ENCODE results near the gene PNCK.
"Not testable (repeated sequence)": the region's sequence is repeated elsewhere in the genome, so short reads cannot be mapped to it uniquely, and the experiment has no call there.

PNCK gene

DNA sequence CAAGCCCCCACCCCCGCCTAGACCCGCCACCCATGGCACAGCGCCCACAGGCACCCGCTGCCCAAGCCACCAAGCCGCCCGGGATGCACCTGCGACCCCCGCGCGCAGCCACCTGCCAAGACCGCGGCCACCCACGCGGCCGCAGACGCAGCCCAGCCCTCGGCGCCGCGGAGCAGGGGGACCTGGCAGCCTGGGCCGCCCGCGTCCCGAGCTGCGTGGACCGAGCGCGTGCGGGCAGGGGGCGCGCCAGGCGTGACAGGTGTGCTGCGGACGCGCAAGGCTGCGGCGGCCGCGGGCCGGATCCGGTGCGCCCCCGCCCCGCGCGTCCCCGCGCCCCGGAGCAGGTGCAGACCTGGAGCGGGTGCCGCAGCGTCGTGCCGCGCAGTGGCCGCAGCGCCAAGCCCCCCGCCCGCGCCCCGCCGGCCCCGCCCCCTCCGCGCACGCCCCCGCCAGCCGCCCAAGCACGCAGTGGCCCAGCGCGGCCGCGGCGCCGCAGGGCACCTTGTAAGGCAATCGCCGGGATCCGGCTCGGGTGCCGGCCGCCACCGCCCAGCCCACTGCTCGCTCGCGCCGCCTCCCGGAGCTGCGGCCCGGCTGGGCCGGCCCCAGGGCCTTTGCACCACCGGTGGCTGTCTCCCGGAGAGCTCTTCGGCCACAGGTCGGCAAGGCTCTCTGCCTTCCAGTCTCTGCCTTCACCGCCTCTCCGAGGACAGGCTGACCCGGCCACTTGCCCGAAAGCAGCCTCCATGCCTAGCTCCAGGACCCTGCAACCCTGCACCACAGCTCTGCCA is at the start of gene PNCK:
PNCK (minus strand) TSS at position 386 of the 791 bp plus-strand sequence. CDS start 737 bp downstream, outside the sequence.
- no peak for DNase-seq

DNA sequence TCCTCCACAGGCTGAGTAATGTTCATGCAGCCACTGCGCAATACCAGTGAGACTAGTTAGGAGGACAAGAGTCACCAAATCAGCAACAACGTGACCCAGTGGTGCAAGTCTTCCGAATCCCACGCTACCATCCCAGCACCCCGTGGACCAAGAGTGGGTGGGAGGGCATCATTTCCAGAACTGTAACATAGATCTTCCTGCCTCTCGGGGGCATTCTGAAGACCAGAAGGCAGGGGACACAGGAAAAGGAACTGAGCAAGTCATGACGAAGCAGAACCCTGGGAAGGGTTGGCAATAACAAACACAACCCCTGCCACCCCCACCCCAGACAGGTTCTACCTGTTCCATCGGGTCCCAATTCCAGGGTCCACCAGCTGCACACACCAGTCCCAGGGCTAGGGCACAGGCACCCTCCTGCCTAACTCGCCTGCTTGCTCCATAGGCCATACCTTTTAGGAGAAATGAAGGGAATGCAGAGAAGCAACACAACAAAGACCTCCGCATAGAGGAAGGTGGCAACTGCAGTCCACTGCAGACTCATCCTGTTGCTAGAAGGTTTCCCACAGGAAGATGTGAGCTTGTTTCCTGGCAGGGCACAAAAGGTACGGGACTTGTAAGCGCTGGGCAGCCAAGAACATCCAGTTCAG is 49.2 kb upstream of the PNCK start:
- DNase-seq: no peak

DNA sequence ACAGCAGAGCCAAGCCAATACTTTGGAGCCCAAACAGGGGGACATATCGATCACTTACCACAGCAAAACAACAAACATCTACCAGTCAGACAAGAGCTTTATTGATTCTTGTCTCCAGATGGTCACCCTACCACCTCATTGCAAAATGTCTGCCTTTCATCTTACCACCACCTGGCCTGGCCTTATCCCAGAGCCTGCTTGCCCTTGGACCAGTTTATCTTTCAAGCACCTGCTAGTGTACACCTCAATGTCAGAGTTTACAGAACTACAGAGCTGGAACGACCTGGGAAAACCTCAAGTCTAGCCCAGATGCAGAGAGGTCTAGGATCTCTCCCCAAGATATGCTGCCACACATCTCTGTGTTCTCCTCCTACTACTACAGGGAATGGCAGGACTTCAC is 46.1 kb upstream of the PNCK start:
- DNase-seq: no peak

DNA sequence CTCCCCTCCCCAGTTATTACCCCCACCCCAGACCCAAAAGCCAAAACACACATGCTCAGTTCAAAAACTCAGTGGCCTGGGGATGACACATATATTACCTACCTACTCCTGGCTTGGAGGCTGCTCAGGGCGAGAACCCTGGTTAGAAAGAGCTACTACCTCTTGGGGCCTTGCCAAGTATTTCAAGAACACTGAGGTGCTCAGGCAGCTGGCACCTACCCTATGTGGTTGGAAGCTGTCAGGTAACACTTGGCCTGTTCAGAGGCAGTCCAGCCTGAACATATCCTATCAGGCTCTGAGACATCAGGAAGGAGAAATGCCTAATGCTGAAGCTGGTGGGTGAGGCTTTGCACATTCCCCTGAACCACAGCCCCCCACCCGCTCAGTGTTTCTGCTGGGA is 45.6 kb upstream of the PNCK start:
- no peak for DNase-seq

DNA sequence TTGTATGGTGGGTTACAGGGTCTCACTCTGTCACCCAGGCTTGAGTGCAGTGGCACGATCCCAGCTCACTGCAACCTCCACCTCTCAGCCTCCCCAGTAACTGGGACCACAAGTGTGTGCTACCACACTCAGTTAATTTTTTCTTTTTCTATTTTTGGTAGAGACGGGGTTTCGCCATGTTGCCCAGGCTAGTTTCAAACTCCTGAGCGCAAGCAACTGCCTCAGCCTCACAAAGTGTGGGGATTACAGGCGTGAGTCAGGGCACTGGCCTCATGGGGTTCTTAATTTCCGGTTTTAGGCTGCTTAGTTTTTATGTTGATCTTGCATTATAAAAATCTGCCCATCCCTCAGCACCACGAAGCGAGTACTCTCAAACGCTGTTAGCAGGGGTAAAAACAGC is 43.8 kb upstream of the PNCK start:
- no peak for DNase-seq

DNA sequence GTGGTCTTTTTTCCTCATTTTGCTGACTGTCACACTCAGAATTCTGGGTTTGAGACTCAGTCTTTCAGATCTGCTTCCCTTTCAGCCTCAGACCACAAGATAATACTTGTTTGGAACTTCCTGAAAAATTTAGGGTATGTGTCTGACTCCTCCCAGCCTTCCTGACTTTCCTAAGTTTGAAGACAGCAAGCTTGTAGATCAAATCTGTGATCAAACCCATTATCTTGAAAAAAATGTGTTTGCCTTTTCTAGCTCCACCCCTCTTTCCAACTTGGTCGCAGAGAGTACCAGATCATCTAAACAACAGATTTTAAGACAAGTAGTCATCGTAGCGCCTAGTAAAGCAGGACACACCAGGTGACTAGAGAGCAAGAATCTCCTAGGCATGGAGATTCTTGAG is 40.6 kb upstream of the PNCK start:
- no peak for DNase-seq

DNA sequence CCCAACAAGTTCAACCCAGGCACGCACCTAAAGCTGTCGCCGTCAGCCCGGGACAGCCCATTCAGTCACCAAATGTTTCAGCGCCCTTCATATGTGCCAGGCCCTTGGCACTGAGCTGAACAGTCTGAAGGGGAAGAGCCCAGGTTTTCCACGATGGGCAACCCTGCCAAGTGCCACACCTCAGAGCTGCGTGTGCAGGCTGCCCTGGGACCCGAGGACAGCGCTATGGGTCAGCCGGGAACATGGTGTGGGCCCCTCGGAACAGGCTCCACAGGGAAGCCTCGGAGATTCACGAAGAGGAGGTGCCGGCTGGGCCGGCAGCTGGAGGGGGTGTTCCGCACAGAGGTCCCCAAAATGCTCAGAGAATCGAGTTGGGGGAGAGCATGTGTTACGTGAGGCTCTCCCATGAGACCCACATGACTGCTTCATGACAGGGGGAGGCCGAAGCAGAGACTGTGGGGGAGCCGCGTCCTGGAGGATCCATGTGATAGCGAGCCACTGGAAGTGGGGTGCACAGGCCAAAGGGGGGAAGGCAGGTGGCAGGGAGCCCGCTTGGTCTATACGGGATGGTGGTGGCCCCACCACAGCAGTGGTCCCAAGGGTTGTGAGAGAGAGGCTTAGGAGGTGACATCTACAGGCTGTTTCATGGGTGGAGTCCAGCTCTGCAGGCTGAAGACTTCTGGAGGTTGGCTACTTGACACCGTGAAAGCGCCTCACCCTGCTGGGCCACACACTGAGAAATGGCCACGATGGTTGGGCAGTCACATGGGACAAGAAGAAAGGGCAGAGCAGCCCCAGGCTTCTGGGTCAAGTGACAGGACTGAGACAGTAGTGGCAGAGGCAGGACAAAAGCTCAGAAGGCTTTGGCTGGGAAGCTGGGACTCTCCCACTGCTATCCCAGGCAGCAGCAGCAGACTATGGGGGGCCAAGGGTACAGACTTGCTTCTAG is 36.4 kb upstream of the PNCK start:
- no peak for DNase-seq

DNA sequence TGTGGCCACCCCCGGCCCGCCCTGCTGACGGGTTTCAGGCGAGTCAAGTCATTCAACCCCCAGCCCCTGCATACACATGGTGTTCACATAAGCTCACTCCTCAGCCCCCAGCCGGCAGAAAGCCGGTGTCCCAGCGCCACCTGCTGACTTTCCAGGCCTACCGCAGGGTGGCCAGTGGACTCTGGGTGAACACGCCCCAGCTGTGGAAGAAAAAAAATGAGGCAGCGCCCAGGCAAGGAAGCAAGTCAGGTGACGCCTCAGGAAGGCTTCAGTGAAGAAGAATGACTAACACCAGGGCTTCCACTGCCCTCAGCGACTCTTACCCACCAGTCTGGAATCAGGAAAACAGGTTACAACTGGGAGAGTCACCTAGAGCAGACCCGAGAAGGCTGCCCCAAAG is 34.8 kb upstream of the PNCK start:
- peak; percentile 55 for DNase-seq

DNA sequence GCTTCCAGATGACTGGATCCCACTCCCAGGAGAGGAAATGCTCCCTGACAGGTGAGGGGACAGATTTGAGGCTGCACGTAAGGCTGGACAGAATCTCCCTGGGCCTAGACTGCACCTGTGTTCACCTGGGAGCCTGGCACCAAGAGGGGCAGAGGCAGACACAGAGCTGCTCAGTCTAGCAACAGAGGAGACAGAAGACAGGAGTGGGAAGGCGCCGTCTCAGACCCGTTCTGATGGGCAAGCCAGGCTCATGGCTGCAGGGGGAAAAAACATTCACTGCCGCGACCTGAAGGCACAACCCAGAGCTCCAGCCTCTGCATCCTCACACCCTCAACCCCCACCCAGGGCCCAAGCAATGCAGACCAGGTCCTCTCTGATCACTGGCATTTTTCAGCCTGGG is 33.8 kb upstream of the PNCK start:
- no peak for DNase-seq

DNA sequence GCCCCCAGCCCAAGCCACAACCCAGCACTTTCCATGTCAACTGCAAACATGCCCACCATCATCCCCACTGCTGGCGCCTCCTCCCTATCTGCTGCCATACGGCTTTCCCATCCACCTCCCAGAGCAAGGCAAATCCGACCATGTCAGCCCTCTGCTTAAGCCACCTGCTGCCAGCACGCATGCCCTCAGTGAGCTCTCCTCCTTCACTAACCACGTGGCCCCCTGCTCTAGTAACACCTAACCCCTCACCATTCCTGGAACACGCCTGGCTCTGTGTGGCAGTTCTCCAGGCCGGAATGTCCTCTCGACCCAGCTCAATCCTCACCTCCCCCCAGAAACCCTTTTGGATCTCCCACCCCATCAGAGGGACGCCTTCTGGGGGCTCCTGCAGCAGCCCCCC is 33.2 kb upstream of the PNCK start:
- DNase-seq: no peak

DNA sequence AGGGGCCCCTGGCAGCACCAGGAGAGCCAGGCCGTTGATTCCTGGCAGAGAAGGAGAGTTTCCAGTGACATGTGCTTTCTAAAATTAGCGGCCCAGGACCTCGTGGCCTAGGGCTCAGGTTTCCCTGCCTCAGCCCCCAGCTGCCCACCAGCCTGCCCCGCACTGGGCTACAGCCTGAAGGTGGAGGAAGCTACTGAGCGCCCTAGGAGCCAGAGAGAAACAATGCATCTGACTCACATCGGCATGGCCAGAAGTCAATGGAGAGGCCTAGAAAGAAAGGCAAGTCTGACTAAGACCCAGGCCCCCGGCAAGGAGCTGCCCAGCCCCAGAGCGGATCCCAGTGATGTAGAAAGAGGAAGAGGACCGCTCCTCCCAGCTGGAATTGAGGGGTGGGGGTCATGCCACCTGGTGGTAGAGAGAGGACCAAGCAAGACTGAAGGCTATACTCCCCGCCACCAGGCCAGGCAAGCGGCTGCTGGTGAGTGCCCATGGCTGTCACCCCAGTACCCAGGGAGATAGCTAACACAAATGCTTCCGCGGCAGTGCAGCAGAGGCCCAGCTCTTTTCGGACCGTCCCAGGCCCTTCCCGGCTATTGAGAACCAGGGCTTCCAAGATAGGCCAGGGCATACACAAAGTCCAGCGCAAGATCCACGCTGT is 31.9 kb upstream of the PNCK start:
- not testable (repeated sequence) for DNase-seq

DNA sequence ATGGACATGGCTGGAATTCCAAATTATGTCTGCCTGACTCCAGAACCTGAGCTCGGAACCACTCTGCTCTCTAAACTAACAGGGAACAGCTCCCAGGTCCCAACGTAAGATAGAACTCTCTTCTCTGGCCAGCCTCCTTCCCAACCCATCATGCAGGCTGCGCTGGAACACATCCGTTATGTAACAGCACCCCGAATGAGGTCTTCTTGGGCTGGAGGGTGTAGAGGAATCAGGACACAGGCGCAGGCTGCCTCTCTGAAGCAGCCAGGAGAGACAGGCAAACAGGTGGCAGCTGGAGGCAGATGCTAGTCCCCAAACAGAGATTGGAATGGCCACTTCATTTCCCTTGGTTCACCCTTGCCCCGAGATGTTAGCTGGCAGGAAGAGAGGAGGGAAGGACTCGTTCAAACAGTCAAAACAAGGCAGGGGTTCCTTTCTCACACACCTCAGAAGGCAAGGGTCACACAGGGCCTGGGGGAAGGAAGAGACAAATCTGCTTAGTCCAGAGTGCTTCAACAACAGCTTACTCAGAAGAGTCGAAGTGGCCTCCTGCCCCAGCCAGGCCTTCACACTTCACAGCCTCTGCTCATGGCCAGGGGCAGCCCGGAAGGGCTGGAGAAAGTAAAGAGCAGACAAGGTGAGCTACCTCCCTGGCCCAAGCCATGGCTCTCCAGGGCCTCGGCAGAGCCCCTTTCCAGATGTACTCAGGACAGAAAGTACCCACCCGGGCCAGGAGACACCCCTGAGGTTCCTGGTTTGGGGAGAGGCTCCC is 31.2 kb upstream of the PNCK start:
- DNase-seq: not testable (repeated sequence)

DNA sequence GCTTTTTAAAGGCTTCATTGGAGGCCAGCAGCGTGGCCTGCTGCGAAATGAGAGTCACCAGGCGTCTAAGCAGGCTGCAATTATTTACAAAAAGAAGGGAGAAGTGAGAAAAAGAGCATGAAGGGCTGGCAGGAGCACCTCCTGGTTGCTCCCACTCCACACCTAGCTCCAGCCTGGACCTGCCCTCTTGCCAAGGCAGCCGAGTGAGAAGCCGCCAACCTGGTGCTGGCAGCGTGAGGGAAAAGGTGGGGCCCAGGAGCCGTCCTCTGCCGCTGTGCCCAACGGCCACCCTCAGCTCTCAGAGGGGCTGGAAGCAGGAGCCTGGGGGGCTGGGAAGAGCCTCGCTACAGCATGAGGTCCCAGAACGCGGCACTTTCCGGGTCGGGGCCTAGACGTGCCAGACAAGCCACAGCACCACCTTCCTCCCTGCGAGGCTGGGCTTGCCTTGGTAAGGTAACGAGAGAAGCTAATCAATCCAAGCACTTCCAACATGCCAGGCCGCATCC is 30.5 kb upstream of the PNCK start:
- no peak for DNase-seq

DNA sequence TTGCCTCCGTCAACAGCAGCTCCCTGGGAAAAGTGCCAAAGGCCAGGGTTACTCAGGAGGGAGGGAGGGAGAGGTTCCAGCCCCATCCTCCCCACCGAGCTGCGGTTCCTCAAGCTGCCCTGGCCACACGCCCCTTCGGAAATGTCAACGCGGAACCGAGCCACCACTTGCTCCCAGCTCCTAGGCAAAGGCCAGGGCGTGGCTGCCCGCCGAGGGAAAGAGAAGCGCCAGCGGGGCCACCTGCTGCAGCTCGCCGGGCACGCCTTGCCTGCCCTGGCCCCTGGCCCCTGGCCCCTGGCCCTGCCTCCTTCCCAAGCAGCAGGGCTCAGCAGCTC is 29.4 kb upstream of the PNCK start:
- DNase-seq: no peak

DNA sequence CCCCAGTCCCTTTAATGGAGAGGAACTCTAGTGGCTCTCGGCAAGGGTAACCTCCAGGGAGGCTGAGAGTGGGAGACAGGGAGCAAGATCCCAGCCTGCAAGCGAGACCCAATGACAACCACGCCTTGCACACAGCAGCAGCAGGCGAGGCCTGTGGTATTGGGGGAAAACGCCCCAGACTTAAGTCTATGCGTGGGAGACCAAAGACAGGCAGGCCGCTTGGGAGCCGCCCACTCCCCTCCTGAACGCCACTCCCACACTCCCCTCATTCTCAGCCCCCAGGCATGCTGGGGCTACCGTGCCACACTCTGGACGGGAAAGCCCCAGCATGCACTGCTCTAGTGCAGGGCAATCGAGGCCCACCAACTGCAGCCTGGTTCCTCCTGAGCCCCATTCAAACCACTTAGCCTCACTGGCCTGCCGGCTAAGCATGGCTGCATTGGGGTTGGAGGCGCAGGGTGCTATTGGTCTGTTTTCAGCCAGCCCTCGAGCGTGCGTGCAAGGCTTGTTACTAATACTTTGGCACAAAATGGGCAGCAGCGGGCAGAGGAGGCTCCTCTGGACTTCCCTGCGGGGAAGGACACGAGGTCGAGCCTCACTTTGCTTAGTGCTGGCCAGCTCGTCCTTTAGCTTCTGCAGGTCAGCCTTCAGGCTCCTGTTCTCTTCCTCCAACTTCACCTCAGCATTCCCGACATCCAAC is 28.9 kb upstream of the PNCK start:
- no peak for DNase-seq

DNA sequence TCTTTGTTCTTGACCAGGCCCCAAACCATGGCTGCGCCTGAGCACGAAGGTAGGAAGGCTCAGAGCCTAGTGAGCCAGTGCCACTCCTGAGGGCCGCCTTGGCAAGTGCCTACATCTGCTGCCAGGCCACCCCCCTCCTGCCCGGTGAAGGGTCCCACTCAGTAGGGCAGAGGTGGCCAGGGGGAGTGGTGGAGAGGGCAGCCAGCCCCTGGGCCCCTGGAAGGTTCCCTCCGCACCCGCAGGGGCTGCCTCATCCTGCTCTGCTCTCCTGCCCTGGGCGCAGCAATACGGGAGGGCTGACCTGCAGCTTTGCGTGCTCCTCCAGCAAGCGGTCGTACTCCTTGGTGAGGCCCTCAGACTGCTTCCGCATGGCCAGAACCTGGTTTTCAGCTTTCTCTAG is 28.1 kb upstream of the PNCK start:
- DNase-seq: no peak

DNA sequence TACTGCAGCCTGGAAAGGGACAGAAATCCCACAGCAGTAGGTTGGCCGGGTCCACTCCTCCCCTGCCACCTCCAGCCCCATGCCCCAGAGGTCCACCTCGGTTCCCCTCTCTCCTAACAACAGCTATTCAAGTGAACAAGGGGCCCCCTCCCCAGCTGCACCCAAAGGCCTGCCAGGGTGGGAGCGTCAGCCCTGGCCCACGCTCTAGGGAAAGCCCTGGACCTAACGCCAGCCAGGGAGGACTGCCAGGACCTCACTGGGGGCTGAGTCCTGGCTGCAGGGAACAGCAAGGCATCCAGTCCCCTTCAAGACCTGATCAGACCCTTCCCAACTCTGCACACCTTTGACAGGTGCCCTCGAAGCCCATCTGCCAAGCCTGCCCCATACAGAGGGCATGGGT is 27.4 kb upstream of the PNCK start:
- no peak for DNase-seq

DNA sequence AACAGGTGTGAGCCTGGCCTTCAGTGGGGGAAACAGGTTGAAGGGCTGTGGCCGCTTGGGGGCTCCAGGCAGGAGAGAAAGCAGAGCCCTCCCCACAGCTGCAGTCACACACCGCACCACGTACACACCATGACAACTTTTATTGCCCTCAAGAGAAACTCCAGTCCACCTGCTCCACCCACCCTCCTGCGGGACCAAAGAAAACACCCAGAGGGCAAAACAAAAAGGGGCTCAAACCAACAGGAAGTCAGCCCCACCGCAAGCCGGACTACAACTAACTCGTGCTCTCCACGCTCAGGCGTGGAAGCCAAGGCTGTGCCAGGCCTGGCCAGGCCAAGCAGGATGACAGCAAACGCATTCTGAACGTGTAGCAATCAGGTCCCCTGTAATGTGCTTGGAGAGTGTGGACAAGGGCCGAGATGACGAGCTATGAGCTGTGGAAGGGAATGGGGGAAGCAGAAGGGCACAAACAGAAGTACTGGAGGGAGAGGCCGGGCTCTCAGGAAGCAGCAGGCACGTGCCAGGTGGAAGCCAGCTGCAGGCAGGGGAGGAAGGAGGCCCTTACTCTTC is 26.8 kb upstream of the PNCK start:
- DNase-seq: no peak

DNA sequence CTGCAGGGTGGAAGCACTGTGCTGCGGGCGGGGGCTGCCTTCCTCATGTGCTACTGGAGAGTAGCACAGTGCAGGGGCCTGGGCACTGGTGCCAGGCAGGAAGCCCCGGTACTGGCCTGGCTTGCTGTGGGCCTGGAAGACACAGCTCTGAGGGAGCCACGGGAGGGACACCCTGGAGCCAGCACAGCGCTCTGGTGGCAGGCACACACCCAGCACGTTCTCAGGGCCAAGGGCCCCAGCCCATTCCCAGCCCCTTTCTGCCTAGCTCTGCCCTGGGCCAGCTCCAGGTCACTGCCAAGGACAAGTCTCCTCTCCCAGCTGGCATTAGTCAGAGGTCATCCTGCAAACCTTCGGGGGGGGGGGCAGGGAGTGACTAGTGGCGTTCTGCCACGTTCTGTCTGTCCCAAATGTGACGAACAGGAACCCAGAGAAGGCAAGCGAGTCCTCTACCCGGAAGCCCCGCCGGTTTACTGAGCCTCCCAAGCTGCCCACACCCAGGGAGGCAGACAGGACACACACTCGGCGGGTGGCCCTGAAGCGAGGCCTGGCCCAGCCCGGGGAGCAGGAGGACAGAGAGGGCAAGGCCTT is 26.3 kb upstream of the PNCK start:
- not testable (repeated sequence) for DNase-seq

DNA sequence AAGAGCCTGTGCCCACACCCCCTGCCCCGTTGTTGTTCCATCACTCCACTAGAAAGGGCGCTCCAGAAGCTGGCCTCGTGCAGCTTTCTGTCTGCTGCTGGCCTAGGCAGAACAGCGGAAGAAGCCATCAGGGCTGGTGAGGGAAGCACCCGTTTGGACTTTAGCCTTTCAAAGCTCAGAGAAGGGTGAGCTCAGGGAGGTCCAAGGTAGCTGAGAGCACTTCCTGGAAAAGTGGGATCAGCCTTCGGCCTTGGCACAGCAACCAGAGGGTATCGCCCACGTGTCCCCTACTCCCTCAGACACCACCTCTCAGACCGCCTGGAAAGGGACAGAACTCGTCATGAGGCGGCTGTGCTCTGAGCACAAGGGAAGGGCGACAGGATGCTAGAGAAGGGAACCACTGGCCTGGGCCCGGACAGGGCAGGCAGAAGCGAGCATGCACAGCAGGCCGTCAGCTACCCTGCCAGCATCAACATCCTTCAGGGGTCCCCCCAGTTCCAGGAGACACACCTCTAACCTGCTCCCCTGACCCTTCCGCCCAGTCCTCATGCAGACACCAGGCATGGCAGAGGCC is 25.7 kb upstream of the PNCK start:
- DNase-seq: not testable (repeated sequence)
